ENCODE results near the gene NAT10. TPM values are rescaled to one million over a fixed set of nuclear protein-coding genes. Genes with fewer than 3 reads are reported as not detected.

Gene NAT10
- total RNA-seq, 1 donor from 2014 or later, result 23.2 TPM

GRCh38 chr11:34105957-34106504 lies 602 bp downstream of the NAT10 start:
- DNase-seq (ENCODE audit: low read depth, low spot score), result no peak

- no peak for DNase-seq (ENCODE audit: low read depth, low spot score)
Measured at GRCh38 chr11:34111722-34112270, 6.4 kb downstream of the NAT10 start.

GRCh38 chr11:34114014-34114413 lies 8.6 kb downstream of the NAT10 start:
- DNase-seq (ENCODE audit: low read depth, low spot score), result no peak

- DNase-seq (ENCODE audit: low read depth, low spot score), result no peak
Measured at GRCh38 chr11:34114471-34114870, 9.0 kb downstream of the NAT10 start.

- no peak for DNase-seq (ENCODE audit: low read depth, low spot score)
Measured at GRCh38 chr11:34120651-34121050, 15.2 kb downstream of the NAT10 start.

GRCh38 chr11:34124885-34125668 lies 19.6 kb downstream of the NAT10 start:
- DNase-seq (ENCODE audit: low read depth, low spot score), result no peak

- DNase-seq (ENCODE audit: low read depth, low spot score), result no peak
Measured at GRCh38 chr11:34126959-34127848, 21.8 kb downstream of the NAT10 start.

GRCh38 chr11:34128824-34129223 lies 23.4 kb downstream of the NAT10 start:
- DNase-seq (ENCODE audit: low read depth, low spot score), result no peak

GRCh38 chr11:34132261-34132965 lies 27.0 kb downstream of the NAT10 start:
- DNase-seq (ENCODE audit: low read depth, low spot score), result no peak

GRCh38 chr11:34134765-34135164 lies 29.3 kb downstream of the NAT10 start:
- no peak for DNase-seq (ENCODE audit: low read depth, low spot score)

- DNase-seq (ENCODE audit: low read depth, low spot score), result no peak
Measured at GRCh38 chr11:34135439-34135838, 30.0 kb downstream of the NAT10 start.

- no peak for DNase-seq (ENCODE audit: low read depth, low spot score)
Measured at GRCh38 chr11:34136420-34136819, 31.0 kb downstream of the NAT10 start.

GRCh38 chr11:34139346-34139745 lies 33.9 kb downstream of the NAT10 start:
- no peak for DNase-seq (ENCODE audit: low read depth, low spot score)

GRCh38 chr11:34140149-34140548 lies 34.7 kb downstream of the NAT10 start:
- no peak for DNase-seq (ENCODE audit: low read depth, low spot score)

GRCh38 chr11:34143048-34143447 lies 37.6 kb downstream of the NAT10 start:
- DNase-seq (ENCODE audit: low read depth, low spot score), result no peak

GRCh38 chr11:34145073-34145472 lies 39.6 kb downstream of the NAT10 start:
- no peak for DNase-seq (ENCODE audit: low read depth, low spot score)

- DNase-seq (ENCODE audit: low read depth, low spot score), result no peak
Measured at GRCh38 chr11:34145847-34146381, 40.5 kb downstream of the NAT10 start.

- no peak for DNase-seq (ENCODE audit: low read depth, low spot score)
Measured at GRCh38 chr11:34146411-34146810, 41.0 kb downstream of the NAT10 start.

- DNase-seq (ENCODE audit: low read depth, low spot score), result no peak
Measured at GRCh38 chr11:34146866-34147265, 41.4 kb downstream of the NAT10 start.

- no peak for DNase-seq (ENCODE audit: low read depth, low spot score)
Measured at GRCh38 chr11:34147581-34147980, 42.2 kb downstream of the NAT10 start.
